C4-2B (cell line): ENCODE data around the gene PPP1R14C.
"Not testable (repeated sequence)": the region's sequence is repeated elsewhere in the genome, so short reads cannot be mapped to it uniquely, and the experiment has no call there.

Experiments used
- H3K27ac ChIP-seq: fragments of 450-650 bp; 2 replicates; pipeline ENCODE4 v1.5.1; 2017
- CTCF ChIP-seq: fragments of 450-650 bp; conservative IDR thresholded peaks from 2 replicates; pipeline ENCODE4 v1.5.1; 2017; ENCODE audit warnings: mild to moderate bottlenecking
- ZFX ChIP-seq: fragments of 450-650 bp; IDR thresholded peaks from 2 replicates; pipeline ENCODE4 v1.6.1; 2017

The PPP1R14C gene

GRCh38 chr6:150184850-150185731 is 42.2 kb downstream of the PPP1R14C start:
- TF ChIP-seq ZFX, result no peak
- no peak for TF ChIP-seq CTCF
- no peak overlapping the region for H3K27ac ChIP-seq

GRCh38 chr6:150185732-150186117 is 42.9 kb downstream of the PPP1R14C start:
- no peak overlapping the region for H3K27ac ChIP-seq
- TF ChIP-seq CTCF (no peak), ZFX (no peak)

- no peak overlapping the region for H3K27ac ChIP-seq
- no peak for TF ChIP-seq CTCF
- TF ChIP-seq ZFX, result no peak
Measured at GRCh38 chr6:150186129-150186898, 43.5 kb downstream of the PPP1R14C start.

DNA sequence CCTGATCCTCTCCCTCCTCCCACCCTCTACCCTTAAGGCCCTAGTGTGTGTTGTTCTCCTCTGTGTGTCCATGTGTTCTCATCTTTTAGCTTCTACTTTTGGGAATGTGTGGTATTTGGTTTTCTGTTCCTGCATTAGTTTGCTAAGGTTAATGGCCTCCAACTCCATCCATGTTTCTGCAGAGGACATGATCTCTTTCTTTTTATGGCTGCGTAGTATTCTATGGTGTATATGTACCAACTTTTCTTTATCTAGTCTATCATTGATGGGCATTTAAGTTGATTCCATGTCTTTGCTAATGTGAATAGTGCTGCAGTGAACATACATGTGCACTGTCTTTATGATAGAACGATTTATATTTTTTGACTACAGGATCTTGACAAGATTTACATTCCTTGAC is 44.6 kb downstream of the PPP1R14C start:
- not testable (repeated sequence) for H3K27ac ChIP-seq

- H3K27ac ChIP-seq, result no peak overlapping the region
- TF ChIP-seq ZFX (no peak), CTCF (no peak; the same call in 1 of the 2 replicates)
Measured at GRCh38 chr6:150189122-150189521, 46.3 kb downstream of the PPP1R14C start.

- TF ChIP-seq CTCF (no peak), ZFX (no peak)
- H3K27ac ChIP-seq, result no peak overlapping the region
Measured at GRCh38 chr6:150191809-150192208, 49.0 kb downstream of the PPP1R14C start.

DNA sequence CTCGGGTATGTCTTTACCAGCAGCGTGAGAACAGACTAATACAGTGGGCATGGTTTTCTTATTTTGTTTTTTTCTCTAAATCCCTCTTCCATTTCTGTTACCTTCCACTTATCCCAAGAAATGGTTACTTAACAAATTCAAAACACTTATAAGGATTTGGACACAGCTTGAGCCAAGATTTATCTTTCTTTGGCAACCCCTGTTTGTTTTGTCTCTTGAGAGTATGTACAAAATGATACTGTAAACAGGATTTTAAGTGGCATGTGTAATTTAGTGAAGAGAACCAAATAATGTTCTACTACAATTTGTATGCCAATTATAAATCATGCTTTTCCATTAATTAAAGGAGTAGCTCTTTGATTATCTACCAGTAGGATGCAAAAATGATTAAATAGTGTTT is 51.4 kb downstream of the PPP1R14C start:
- no peak overlapping the region for H3K27ac ChIP-seq
- TF ChIP-seq ZFX, result no peak

GRCh38 chr6:150195996-150196417 is 53.2 kb downstream of the PPP1R14C start:
- H3K27ac ChIP-seq, result no peak overlapping the region
- TF ChIP-seq CTCF, result no peak
- TF ChIP-seq ZFX, result no peak
